OCI-LY7 (cell line): ENCODE data around the gene C1orf167. TPM values are rescaled to one million over a fixed set of nuclear protein-coding genes. Genes with fewer than 3 reads are reported as not detected.

Experiments used
- BruUV-seq: library from RNA; stranded (reverse); fragments of 400-500 nt; replicated peaks from 2 replicates; lab custom pipeline; 2021; lab: Mats Ljungman, UMichigan
- CTCF ChIA-PET: fragments of 300-600 bp; sonication (Branson Sonifier 250); formaldehyde crosslinking; loops from one replicate; lab custom pipeline; 2022; ENCODE audit warnings: antibody characterized with exemption; ENCODE audit not compliant: unreplicated experiment; lab: Charles Lee
- POLR2A ChIA-PET: fragments of 300-600 bp; sonication (Branson Sonifier 250); formaldehyde crosslinking; loops from one replicate; lab custom pipeline; 2022; ENCODE audit warnings: antibody characterized with exemption; lab: Charles Lee
- DNase-seq: peaks from one replicate; pipeline ENCODE4 v3.0.0-alpha.2; 2015; ENCODE audit warnings: low spot score
- H2AFZ ChIP-seq: fragments of 200-600 bp; sonication (generic), shearing (Covaris generic); 2 replicates; pipeline ENCODE4 v1.6.1; 2014; ENCODE audit warnings: mild to moderate bottlenecking, antibody characterized with exemption, low read length, moderate library complexity
- H3K27ac ChIP-seq: fragments of 200-600 bp; sonication (generic); 2 replicates; pipeline ENCODE4 v1.5.1; 2014; ENCODE audit warnings: mixed run types, low read depth, mild to moderate bottlenecking, moderate library complexity, low read length, inconsistent platforms; ENCODE audit not compliant: poor library complexity, severe bottlenecking
- H3K36me3 ChIP-seq: fragments of 200-600 bp; sonication (generic); 2 replicates; pipeline ENCODE4 v1.6.1; 2014; ENCODE audit warnings: mild to moderate bottlenecking, antibody characterized with exemption, low read length, moderate library complexity, mixed read lengths; ENCODE audit not compliant: insufficient read depth
- H3K4me1 ChIP-seq: fragments of 200-600 bp; sonication (generic); 2 replicates; pipeline ENCODE4 v1.5.1; 2014; ENCODE audit warnings: mild to moderate bottlenecking, low read length; ENCODE audit not compliant: insufficient read depth, poor library complexity, severe bottlenecking
- H3K4me2 ChIP-seq: fragments of 200-600 bp; sonication (generic); 2 replicates; pipeline ENCODE4 v1.6.1; 2014; ENCODE audit warnings: mild to moderate bottlenecking, low read length
- H3K4me3 ChIP-seq: fragments of 200-600 bp; sonication (generic); 2 replicates; pipeline ENCODE4 v1.5.1; 2014; ENCODE audit warnings: mild to moderate bottlenecking, low read depth, low read length; ENCODE audit not compliant: poor library complexity, severe bottlenecking
- H3K79me2 ChIP-seq: fragments of 200-600 bp; sonication (generic); 2 replicates; pipeline ENCODE4 v1.6.1; 2016; ENCODE audit warnings: low read depth, mild to moderate bottlenecking, low read length, moderate library complexity, mixed read lengths; ENCODE audit not compliant: insufficient read depth
- H3K9me2 ChIP-seq: fragments of 200-600 bp; sonication (generic); 2 replicates; pipeline ENCODE4 v1.6.1; 2016; ENCODE audit warnings: mild to moderate bottlenecking, low read length, mixed read lengths; ENCODE audit not compliant: insufficient read depth
- H3K9me3 ChIP-seq: fragments of 200-600 bp; sonication (generic); 2 replicates; pipeline ENCODE4 v1.6.1; 2014; ENCODE audit warnings: mild to moderate bottlenecking, mixed run types, low read length, mixed read lengths
- H4K20me1 ChIP-seq: fragments of 200-600 bp; sonication (generic); 2 replicates; pipeline ENCODE4 v1.6.1; 2014; ENCODE audit warnings: mild to moderate bottlenecking, antibody characterized with exemption, low read length, moderate library complexity, mixed read lengths; ENCODE audit not compliant: insufficient read depth
- CTCF ChIP-seq: fragments of 200-600 bp; sonication (generic); conservative IDR thresholded peaks from 2 replicates; pipeline ENCODE4 v1.5.1; 2014; ENCODE audit warnings: mild to moderate bottlenecking, antibody characterized with exemption, low read length, moderate library complexity, mixed read lengths
- EZH2phosphoT487 ChIP-seq: fragments of 200-600 bp; sonication (generic); IDR thresholded peaks from 2 replicates; pipeline ENCODE4 v1.6.1; 2018; ENCODE audit warnings: low read depth, borderline replicate concordance, mild to moderate bottlenecking, mixed run types, antibody characterized with exemption, low read length, moderate library complexity, mixed read lengths
- intact Hi-C: fragments of 100-400 bp; cut with micrococcal nuclease; formaldehyde crosslinking; loops from one replicate; pipeline ENCODE4 v1.10.0; 2022; ENCODE audit not compliant: unreplicated experiment
- total RNA-seq, 2 experiments: library from RNA; depleted of rRNA in 1 of 2; stranded (reverse); fragments of >200 nt in 1 of 2; shearing (Covaris generic) in 1 of 2; gene quantifications; 2 replicates each; pipeline ENCODE4 v1.2.3, GENCODE V29; 2014 to 2022

The C1orf167 gene
- total RNA-seq, 2 experiments from 2014 or later, result 1.7 to 4.2 TPM

DNA sequence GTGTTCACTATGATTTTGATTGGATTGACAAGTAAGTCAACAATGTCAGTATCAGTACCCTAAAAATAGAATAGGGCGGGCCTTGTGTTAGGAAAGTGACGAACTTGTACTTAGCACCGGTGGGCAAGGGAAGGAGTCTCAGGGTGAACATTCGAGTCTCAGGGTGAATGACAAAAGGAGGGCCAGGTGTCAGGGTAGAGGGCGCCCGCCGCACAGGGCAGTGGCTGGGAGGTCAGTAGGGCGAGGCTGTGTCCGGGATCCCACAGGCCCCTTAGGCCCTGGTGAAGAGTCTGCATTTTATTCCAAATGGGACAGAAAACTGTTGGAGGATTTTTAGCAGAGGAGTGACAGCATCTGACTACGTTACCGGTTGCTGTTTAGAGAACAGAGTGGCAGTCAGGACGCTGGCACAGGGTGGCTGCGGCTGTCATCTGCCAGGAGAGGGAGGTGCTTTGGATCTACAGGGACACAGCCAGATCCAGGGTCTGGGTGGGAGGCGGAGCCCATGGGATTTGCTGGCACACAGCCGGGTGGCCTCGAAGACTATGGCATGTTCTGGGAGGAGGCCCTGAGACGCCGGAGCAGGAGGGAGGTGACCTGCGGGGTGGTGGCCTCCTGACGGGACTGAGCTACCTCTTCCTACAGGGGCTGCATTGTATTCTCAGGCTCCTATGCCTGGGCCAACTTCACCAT, 15.1 kb upstream of the C1orf167 start:
- Histone ChIP-seq H3K4me2 (no peak overlapping the region), H3K9me3 (no peaks in the 10 kb centered on the region), H4K20me1 (no peaks in the 10 kb centered on the region), H3K4me1 (no peaks in the 10 kb centered on the region), H2AFZ (no peak overlapping the region), H3K9me2 (no peaks in the 10 kb centered on the region), H3K27ac (no peak overlapping the region), H3K36me3 (peaks cover 20% of the 10 kb centered on the region; the same call in 1 of the 2 replicates), H3K4me3 (no peak overlapping the region), H3K79me2 (no peaks in the 10 kb centered on the region)
- intact Hi-C loops, result no loop called here
- CTCF ChIA-PET, result no interaction called here
- no peak for DNase-seq
- POLR2A ChIA-PET, result interaction anchor here (0.6 kb wide), 1 partner anchor 239 kb away, joined by 3 read pairs; no protein-coding TSS in a partner anchor
- no TSS peak for BruUV-seq
- TF ChIP-seq EZH2phosphoT487 (no peak), CTCF (no peak)

GRCh38 chr1:11748294-11749202, 13.4 kb upstream of the C1orf167 start:
- Histone ChIP-seq H3K4me1 (no peaks in the 10 kb centered on the region), H2AFZ (no peak overlapping the region), H3K27ac (no peak overlapping the region), H3K9me3 (no peaks in the 10 kb centered on the region), H3K4me3 (no peak overlapping the region), H3K9me2 (no peaks in the 10 kb centered on the region), H3K79me2 (no peaks in the 10 kb centered on the region), H3K36me3 (peaks cover 20% of the 10 kb centered on the region; the same call in 1 of the 2 replicates), H4K20me1 (no peaks in the 10 kb centered on the region), H3K4me2 (no peak overlapping the region)
- ChIA-PET CTCF (no interaction called here), POLR2A (interaction anchor here (0.6 kb wide), 1 partner anchor 613 kb away, joined by 3 read pairs; no protein-coding TSS in a partner anchor)
- DNase-seq, result no peak
- TF ChIP-seq EZH2phosphoT487 (no peak), CTCF (no peak)
- intact Hi-C loops, result no loop called here
- no TSS peak for BruUV-seq
